ENCODE data around the gene ADAM19. TPM values are rescaled to one million over a fixed set of nuclear protein-coding genes. Genes with fewer than 3 reads are reported as not detected.

ADAM19 gene
- total and polyA plus RNA-seq, 2 donors from 2014 or later, result 0.88 to 9.2 TPM

- FAIRE-seq (no peak), DNase-seq (no peak)
- Histone ChIP-seq H3K9me3 (ENCODE audit: control insufficient read depth in 2 of 3, insufficient read depth in 1 of 3, low read length in 3 of 3) (no peaks in the 10 kb centered on the region), H3K36me3 (ENCODE audit: control insufficient read depth in 2 of 3, insufficient read depth in 3 of 3, low read length in 3 of 3) (no peaks in the 10 kb centered on the region), H3K4me1 (ENCODE audit: control insufficient read depth in 2 of 3, insufficient read depth in 2 of 3, low read depth in 1 of 3, low read length in 3 of 3) (peaks cover 0 to 8% (median 4%) of the 10 kb centered on the region in 3 donors), H3K27me3 (ENCODE audit: control insufficient read depth, insufficient read depth, low read length) (no peaks in the 10 kb centered on the region), H3K9ac (ENCODE audit: low read length in 3 of 3) (no peak overlapping the region), H3K4me3 (ENCODE audit: low read length in 3 of 3) (no peak overlapping the region), H3K27ac (ENCODE audit: low read depth in 2 of 2, low read length in 2 of 2) (peak overlapping the region in 1 of 2 donors; percentile 23)
- no peak for TF ChIP-seq CTCF (IDR thresholded peaks at IDR 0.05; ENCODE audit: borderline replicate concordance, extremely low read depth, insufficient read depth)
- intact Hi-C loops (cut with DNase I), result no loop called here
Observed at GRCh38 chr5:157510682-157511081, 64.9 kb downstream of the ADAM19 start.

- no peaks in the 10 kb centered on the region for H3K36me3 ChIP-seq (ENCODE audit: control insufficient read depth in 2 of 3, insufficient read depth in 3 of 3, low read length in 3 of 3)
- no peak overlapping the region for H3K27ac ChIP-seq (ENCODE audit: low read depth in 2 of 2, low read length in 2 of 2)
- no peak overlapping the region for H3K4me3 ChIP-seq (ENCODE audit: low read length in 3 of 3)
- DNase-seq (no peak), FAIRE-seq (no peak)
- TF ChIP-seq CTCF (IDR thresholded peaks at IDR 0.05; ENCODE audit: borderline replicate concordance, extremely low read depth, insufficient read depth), result no peak
- H3K9ac ChIP-seq (ENCODE audit: low read length in 3 of 3), result no peak overlapping the region
- intact Hi-C loops (cut with DNase I), result no loop called here
- H3K9me3 ChIP-seq (ENCODE audit: control insufficient read depth in 2 of 3, insufficient read depth in 1 of 3, low read length in 3 of 3), result no peaks in the 10 kb centered on the region
- no peaks in the 10 kb centered on the region for H3K27me3 ChIP-seq (ENCODE audit: control insufficient read depth, insufficient read depth, low read length)
- H3K4me1 ChIP-seq (ENCODE audit: control insufficient read depth in 2 of 3, insufficient read depth in 2 of 3, low read depth in 1 of 3, low read length in 3 of 3), result peaks cover 0 to 8% (median 4%) of the 10 kb centered on the region in 3 donors
Observed at GRCh38 chr5:157509587-157509986, 66.0 kb downstream of the ADAM19 start.

- TF ChIP-seq CTCF (IDR thresholded peaks at IDR 0.05; ENCODE audit: borderline replicate concordance, extremely low read depth, insufficient read depth), result no peak
- Histone ChIP-seq H3K4me1 (ENCODE audit: control insufficient read depth in 2 of 3, insufficient read depth in 2 of 3, low read depth in 1 of 3, low read length in 3 of 3) (peaks cover 0 to 8% (median 4%) of the 10 kb centered on the region in 3 donors), H3K4me3 (ENCODE audit: low read length in 3 of 3) (no peak overlapping the region), H3K36me3 (ENCODE audit: control insufficient read depth in 2 of 3, insufficient read depth in 3 of 3, low read length in 3 of 3) (no peaks in the 10 kb centered on the region), H3K27ac (ENCODE audit: low read depth in 2 of 2, low read length in 2 of 2) (no peak overlapping the region), H3K9me3 (ENCODE audit: control insufficient read depth in 2 of 3, insufficient read depth in 1 of 3, low read length in 3 of 3) (no peaks in the 10 kb centered on the region), H3K9ac (ENCODE audit: low read length in 3 of 3) (no peak overlapping the region), H3K27me3 (ENCODE audit: control insufficient read depth, insufficient read depth, low read length) (no peaks in the 10 kb centered on the region)
- DNase-seq, result no peak
- intact Hi-C loops (cut with DNase I), result no loop called here
- FAIRE-seq, result no peak
Observed at GRCh38 chr5:157509093-157509492, 66.5 kb downstream of the ADAM19 start.
